WERI-Rb-1 (cell line): ENCODE results near the gene SLC17A9.

ENCODE experiments used
- DNase-seq: peaks from one replicate; pipeline ENCODE4 v3.0.0-alpha.2; 2020
- H3K27ac ChIP-seq: fragments of 250-450 bp; sonication (Bioruptor Pico); 2 replicates; pipeline ENCODE4 v1.5.1; 2020; ENCODE audit warnings: mild to moderate bottlenecking, moderate library complexity
- H3K27me3 ChIP-seq: fragments of 250-450 bp; sonication (Bioruptor Pico); 2 replicates; pipeline ENCODE4 v1.5.1; 2021; ENCODE audit warnings: mild to moderate bottlenecking, low read depth, moderate library complexity; ENCODE audit not compliant: insufficient read depth, severe bottlenecking
- H3K36me3 ChIP-seq: fragments of 250-450 bp; sonication (Bioruptor Pico); 2 replicates; pipeline ENCODE4 v1.5.1; 2020; ENCODE audit warnings: mild to moderate bottlenecking, moderate library complexity
- H3K4me3 ChIP-seq: 2 replicates; pipeline ENCODE4 v1.5.1; 2011; ENCODE audit warnings: low read depth, mild to moderate bottlenecking, control low read depth, low read length
- H3K9me3 ChIP-seq: fragments of 250-450 bp; sonication (Bioruptor Pico); 2 replicates; pipeline ENCODE4 v1.5.1; 2021; ENCODE audit warnings: mild to moderate bottlenecking, moderate library complexity; ENCODE audit not compliant: severe bottlenecking
- CTCF ChIP-seq: IDR thresholded peaks from 2 replicates; pipeline ENCODE4 v1.5.1; 2011; ENCODE audit warnings: low read depth, mild to moderate bottlenecking, control low read depth, inconsistent platforms, low read length

SLC17A9 gene

GRCh38 chr20:63015662-63016361 is 63.3 kb downstream of the SLC17A9 start:
- H3K27me3 ChIP-seq, result no peaks in the 10 kb centered on the region
- H3K36me3 ChIP-seq, result no peaks in the 10 kb centered on the region
- DNase-seq, result no peak
- peaks cover 18% of the 10 kb centered on the region for H3K9me3 ChIP-seq
- no peak overlapping the region for H3K4me3 ChIP-seq
- H3K27ac ChIP-seq, result no peak overlapping the region; the same call in 1 of the 2 replicates
- TF ChIP-seq CTCF, result no peak

- H3K27me3 ChIP-seq, result no peaks in the 10 kb centered on the region
- H3K9me3 ChIP-seq, result peaks cover 18% of the 10 kb centered on the region
- no peak overlapping the region for H3K27ac ChIP-seq
- no peak overlapping the region for H3K4me3 ChIP-seq
- no peak for TF ChIP-seq CTCF
- DNase-seq, result no peak
- no peaks in the 10 kb centered on the region for H3K36me3 ChIP-seq
Observed at GRCh38 chr20:63016514-63017075, 64.1 kb downstream of the SLC17A9 start.

GRCh38 chr20:63017076-63017825 is 64.7 kb downstream of the SLC17A9 start:
- H3K9me3 ChIP-seq, result peaks cover 18% of the 10 kb centered on the region
- TF ChIP-seq CTCF, result no peak
- no peak overlapping the region for H3K4me3 ChIP-seq
- no peak for DNase-seq
- no peaks in the 10 kb centered on the region for H3K27me3 ChIP-seq
- no peaks in the 10 kb centered on the region for H3K36me3 ChIP-seq
- H3K27ac ChIP-seq, result no peak overlapping the region

- DNase-seq, result no peak
- no peak overlapping the region for H3K4me3 ChIP-seq
- H3K27me3 ChIP-seq, result no peaks in the 10 kb centered on the region
- no peaks in the 10 kb centered on the region for H3K36me3 ChIP-seq
- TF ChIP-seq CTCF, result no peak
- H3K27ac ChIP-seq, result no peak overlapping the region
- peaks cover 15% of the 10 kb centered on the region for H3K9me3 ChIP-seq
Observed at GRCh38 chr20:63017826-63018411, 65.4 kb downstream of the SLC17A9 start.
